ENCODE data around the gene TEF. TPM values are rescaled to one million over a fixed set of nuclear protein-coding genes. Genes with fewer than 3 reads are reported as not detected.
"Not testable (repeated sequence)": the region's sequence is repeated elsewhere in the genome, so short reads cannot be mapped to it uniquely, and the experiment has no call there.

Gene TEF
- total RNA-seq, 1 experiment from 2014 or later = 12.0 TPM

GRCh38 chr22:41398921-41399320, 17.2 kb downstream of the TEF start (continued):
- TF ChIP-seq OVOL2 (CRISPR knock-in tag; IDR thresholded peaks at IDR 0.05; ENCODE audit: borderline replicate concordance) (no peak), ATF3 (CRISPR knock-in tag; conservative IDR thresholded peaks at IDR 0.05) (no peak)

DNA sequence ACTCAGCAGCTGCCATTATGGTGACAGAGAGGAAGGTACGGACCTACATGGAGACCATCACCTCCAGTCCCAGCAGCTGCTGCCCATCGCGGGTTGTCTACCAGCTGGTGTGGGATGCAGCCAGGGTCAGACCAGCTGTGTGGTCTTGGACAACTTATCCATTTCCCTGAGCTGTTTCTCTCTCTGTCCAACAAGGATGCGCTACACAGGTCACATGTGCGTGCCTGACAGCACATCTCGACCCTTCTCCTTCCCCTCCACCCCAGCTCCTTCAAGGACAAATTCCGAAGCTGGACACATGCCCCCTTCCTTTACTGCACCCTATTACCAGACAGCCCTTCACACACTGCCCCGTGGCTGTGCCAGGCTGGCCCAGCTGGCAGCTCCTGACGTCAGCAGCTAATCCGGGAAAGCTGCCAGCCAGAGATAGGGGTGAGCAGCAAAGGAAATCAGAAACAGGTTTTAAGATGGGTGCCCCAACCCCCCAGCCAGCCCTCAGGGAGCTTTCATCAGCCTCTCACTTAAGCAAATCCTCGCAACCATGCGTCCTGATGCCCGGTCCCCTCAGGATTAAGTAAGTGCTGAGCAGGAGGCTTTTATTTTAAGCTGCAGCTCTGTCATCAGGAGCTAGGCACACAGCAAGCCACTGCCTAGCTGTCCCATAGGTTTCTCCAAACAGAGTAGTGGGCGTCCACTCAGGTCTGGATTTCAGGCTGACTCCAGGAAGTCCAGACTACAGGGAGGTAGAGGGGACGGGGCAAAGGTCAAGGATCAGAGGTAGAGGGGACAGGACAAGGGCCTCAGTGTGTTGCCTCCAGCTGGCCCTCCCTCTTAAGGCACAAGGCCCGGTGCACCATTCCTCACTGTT, 20.3 kb downstream of the TEF start:
- Mint-ChIP-seq H3K4me3 (no peak overlapping the region), H3K27ac (no peak overlapping the region), H3K36me3 (no peaks in the 10 kb centered on the region), H3K4me1 (peaks cover 2% of the 10 kb centered on the region; the same call in 1 of the 2 replicates), H3K27me3 (ENCODE audit: low read depth) (no peaks in the 10 kb centered on the region), H3K9me3 (no peaks in the 10 kb centered on the region)
- ChIA-PET CTCF (interaction anchor here (0.6 to 4.6 kb wide), 14 partner anchors 21 to 195 kb away, joined by 3 to 110 read pairs (median 6); partner anchors contain the start of genes CSDC2, TEF and TOB2), POLR2A (interaction anchor here (0.7 to 2.1 kb wide), 3 partner anchors 45 to 868 kb away, joined by 4 to 10 read pairs (median 5); partner anchors contain the start of gene TOB2)
- TF ChIP-seq GABPB1 (CRISPR knock-in tag; IDR thresholded peaks at IDR 0.05) (no peak), JUN (CRISPR knock-in tag; IDR thresholded peaks at IDR 0.05) (no peak), ZNF317 (CRISPR knock-in tag; IDR thresholded peaks at IDR 0.05; ENCODE audit: borderline replicate concordance, low read depth) (no peak), FOXP4 (CRISPR knock-in tag; IDR thresholded peaks at IDR 0.05) (no peak), RELA (CRISPR knock-in tag; IDR thresholded peaks at IDR 0.05; ENCODE audit: borderline replicate concordance) (no peak), SMAD4 (CRISPR knock-in tag; IDR thresholded peaks at IDR 0.05) (no peak), ZNF671 (CRISPR knock-in tag; IDR thresholded peaks at IDR 0.05) (no peak), ZNF532 (CRISPR knock-in tag; IDR thresholded peaks at IDR 0.05; ENCODE audit: borderline replicate concordance) (no peak)
- TF ChIP-seq, protein P1, sequence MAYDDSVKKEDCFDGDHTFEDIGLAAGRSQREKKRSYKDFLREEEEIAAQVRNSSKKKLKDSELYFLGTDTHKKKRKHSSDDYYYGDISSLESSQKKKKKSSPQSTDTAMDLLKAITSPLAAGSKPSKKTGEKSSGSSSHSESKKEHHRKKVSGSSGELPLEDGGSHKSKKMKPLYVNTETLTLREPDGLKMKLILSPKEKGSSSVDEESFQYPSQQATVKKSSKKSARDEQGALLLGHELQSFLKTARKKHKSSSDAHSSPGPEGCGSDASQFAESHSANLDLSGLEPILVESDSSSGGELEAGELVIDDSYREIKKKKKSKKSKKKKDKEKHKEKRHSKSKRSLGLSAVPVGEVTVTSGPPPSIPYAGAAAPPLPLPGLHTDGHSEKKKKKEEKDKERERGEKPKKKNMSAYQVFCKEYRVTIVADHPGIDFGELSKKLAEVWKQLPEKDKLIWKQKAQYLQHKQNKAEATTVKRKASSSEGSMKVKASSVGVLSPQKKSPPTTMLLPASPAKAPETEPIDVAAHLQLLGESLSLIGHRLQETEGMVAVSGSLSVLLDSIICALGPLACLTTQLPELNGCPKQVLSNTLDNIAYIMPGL (CRISPR knock-in tag; IDR thresholded peaks at IDR 0.05) = no peak
- TF ChIP-seq, protein P2, sequence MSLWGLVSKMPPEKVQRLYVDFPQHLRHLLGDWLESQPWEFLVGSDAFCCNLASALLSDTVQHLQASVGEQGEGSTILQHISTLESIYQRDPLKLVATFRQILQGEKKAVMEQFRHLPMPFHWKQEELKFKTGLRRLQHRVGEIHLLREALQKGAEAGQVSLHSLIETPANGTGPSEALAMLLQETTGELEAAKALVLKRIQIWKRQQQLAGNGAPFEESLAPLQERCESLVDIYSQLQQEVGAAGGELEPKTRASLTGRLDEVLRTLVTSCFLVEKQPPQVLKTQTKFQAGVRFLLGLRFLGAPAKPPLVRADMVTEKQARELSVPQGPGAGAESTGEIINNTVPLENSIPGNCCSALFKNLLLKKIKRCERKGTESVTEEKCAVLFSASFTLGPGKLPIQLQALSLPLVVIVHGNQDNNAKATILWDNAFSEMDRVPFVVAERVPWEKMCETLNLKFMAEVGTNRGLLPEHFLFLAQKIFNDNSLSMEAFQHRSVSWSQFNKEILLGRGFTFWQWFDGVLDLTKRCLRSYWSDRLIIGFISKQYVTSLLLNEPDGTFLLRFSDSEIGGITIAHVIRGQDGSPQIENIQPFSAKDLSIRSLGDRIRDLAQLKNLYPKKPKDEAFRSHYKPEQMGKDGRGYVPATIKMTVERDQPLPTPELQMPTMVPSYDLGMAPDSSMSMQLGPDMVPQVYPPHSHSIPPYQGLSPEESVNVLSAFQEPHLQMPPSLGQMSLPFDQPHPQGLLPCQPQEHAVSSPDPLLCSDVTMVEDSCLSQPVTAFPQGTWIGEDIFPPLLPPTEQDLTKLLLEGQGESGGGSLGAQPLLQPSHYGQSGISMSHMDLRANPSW (CRISPR knock-in tag; conservative IDR thresholded peaks at IDR 0.05; ENCODE audit: low read depth) = no peak
- ATAC-seq (no peak), DNase-seq (ENCODE audit: low spot score) (no peak)

GRCh38 chr22:41402851-41403250, 21.1 kb downstream of the TEF start:
- not testable (repeated sequence) for H3K27ac Mint-ChIP-seq, H3K4me1 Mint-ChIP-seq

More at GRCh38 chr22:41402851-41403250, 21.1 kb downstream of the TEF start:
- CTCF ChIA-PET = interaction anchor here (0.6 to 4.6 kb wide), 18 partner anchors 21 to 545 kb away, joined by 3 to 110 read pairs (median 11); partner anchors contain the start of genes CSDC2 and TEF
- not testable (repeated sequence) for H3K27me3 Mint-ChIP-seq (ENCODE audit: low read depth); H3K4me3 Mint-ChIP-seq; ATAC-seq; DNase-seq (ENCODE audit: low spot score); H3K9me3 Mint-ChIP-seq; H3K36me3 Mint-ChIP-seq
- POLR2A ChIA-PET = interaction anchor here (2.1 kb wide), 1 partner anchor 44 kb away, joined by 10 read pairs; the partner anchor contains the start of gene TOB2

Measured in WTC11 (cell line).